ENCODE data around the gene RLN3.
"Not testable (repeated sequence)": the region's sequence is repeated elsewhere in the genome, so short reads cannot be mapped to it uniquely, and the experiment has no call there.

RLN3 gene

DNA sequence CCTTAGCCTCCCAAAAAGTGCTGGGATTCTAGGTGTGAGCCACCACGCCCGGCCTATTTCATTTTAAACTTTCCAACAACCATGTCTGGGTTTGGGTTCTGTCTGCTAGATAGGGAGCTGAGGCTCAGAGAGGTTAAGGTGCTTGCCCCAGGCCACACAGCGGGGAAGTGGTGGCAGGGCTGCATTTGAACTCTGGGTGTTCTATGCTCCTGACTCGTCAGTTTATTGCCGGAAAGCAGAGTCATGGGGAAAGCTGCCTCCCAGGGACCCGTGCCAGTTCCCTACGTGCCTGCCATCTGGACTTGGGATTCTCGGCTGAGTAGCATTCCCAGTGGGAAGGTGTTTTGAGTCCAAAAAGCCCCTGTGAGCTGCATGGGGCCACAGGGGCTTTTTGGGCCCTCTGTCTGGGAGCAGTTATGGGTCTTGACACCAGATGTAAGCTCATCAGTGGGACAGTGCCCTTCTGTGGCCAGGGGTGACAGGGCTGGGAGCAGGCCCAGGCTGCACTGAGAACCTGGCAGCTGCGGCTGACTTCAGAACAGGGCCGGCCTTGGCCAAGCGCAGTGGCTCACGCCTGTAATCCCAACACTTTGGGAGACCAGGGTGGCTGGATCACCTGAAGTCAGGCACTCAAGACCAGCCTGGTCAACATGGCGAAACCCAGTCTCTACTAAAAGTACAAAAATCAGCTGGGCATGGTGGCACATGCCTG, 32.8 kb upstream of the RLN3 start:
- DNase-seq (ENCODE audit: low read depth in 3 of 3), result no peak

DNA sequence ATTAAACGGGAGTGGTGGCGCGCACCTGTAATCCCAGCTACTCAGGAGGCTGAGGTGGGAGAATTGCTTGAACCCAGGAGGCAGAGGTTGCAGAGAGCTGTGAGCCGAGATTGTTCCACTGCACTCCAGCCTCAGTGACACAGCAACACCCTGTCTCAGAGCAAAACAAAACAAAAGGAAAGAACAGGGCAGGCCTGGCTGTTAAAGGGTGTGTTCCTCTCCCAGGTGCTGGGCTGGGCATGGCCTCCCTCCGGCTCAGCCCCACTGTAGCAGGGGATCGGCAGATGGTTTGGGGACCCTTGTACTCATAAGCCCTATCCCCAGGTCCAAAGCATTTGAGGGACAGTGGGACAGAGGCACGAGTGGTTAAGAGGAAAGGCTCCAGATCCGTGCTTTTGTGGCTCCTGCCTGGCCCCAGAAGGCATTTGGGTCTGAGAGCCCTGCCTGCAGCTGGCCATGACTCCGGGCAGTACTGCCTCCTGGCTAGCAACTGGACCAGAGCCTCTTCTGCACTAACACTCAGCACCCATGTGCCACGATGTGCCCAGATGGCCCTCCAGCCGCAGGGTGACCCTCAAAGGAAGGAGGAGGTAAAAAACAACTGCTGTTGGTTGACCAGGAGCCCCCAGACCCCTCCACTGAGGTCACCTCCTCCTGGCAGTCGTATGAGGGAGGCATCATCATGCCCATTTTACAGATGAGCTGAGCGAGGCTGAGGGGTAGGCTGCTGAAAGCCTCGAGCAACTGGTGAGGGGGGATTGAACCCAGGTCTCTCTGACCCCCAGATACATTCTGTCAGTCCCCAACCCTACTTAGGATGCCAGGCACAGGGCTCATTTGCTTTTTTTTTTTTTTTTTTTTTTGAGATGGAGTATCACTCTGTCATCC, 31.8 kb upstream of the RLN3 start:
- DNase-seq (ENCODE audit: low read depth in 3 of 3), result no peak

DNA sequence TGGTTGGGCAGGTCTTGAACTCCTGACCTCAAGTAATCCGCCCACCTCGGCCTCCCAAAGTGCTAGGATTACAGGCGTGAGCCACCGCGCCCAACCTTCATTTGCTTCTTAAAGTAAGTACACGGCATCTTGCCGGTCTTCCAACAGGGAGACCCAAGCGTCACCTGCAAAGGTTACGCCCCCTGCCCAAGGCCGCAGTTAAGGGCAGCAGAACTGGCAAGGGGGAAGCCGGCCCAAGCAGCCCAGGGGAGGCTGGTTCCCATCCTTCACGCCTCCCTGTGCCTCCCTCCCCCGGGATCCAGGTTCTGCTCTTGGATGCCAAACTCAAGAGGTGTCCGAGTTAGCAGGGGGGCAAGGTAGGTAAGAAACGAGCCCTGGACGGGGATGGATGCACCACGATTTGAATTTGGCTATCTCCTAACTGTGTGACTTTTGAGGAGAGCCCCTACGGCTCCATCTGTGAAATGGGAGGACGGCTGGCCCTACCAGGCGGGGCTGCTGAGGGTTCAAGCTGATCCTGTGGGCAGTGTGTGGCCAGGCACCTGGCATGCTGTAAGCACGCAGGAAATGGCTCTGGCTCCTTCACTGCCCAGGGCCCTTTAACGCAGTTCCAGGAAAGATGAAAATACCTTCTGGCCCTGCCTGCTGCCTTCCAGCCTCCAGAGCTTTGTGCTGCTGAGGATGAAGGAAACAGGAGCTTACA, 30.9 kb upstream of the RLN3 start:
- DNase-seq (ENCODE audit: low read depth in 3 of 3), result no peak

DNA sequence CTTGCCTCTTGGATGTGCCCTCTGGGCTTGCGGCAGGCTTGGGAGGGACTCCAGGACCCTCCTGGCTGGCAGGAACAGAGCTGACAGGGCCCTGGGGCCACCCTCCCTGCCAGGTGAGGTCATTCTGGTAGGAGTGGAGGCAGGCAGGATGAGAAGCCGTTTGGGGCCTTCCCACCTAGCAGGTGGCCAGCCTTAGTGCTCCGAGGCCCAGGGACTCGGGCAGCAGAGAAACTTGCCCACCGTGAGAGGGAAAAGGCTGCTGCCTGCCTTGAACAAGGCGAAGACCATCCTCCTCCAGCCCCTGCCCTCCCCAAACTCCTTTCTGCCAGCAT, 30.4 kb upstream of the RLN3 start:
- DNase-seq (ENCODE audit: low read depth in 3 of 3), result no peak

DNA sequence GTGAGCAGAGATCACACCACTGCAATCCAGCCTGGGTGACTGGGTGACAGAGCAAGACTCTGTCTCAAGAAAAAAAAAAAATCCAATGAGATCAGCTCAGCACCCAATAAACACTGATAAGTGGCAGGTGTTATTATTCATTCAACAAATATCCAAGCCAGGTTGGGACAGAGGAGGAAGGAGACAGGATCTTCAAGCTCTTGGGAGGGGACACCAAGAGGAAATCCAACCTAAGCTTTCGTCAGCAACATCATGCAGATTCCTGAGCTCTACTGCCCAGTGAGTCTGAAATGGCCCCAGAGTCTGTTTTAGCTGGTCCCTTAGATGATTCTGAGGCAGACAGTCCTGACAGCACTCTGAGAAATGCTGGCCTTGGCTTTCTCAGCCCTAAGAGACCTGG, 29.5 kb upstream of the RLN3 start:
- DNase-seq (ENCODE audit: low read depth in 3 of 3), result no peak

DNA sequence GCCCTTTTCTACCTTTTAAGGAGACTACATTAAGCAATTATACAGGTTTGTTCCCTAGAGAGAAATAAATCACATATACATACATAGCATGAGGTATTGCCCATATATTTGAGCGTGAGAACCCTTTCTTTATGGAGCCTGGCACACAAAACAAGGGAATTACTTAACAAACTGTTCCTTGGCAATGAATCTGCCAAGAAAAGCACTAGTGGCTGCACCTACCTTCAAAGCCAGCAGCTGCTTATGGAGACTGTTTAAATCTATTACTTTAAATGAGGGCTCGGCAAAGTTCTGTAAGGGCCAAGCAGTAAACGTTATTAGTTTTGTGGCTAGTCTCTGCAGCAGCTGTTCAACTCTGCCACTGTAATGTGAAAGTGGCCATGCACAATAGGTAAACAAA, 28.9 kb upstream of the RLN3 start:
- no peak for DNase-seq (ENCODE audit: low read depth in 3 of 3)

DNA sequence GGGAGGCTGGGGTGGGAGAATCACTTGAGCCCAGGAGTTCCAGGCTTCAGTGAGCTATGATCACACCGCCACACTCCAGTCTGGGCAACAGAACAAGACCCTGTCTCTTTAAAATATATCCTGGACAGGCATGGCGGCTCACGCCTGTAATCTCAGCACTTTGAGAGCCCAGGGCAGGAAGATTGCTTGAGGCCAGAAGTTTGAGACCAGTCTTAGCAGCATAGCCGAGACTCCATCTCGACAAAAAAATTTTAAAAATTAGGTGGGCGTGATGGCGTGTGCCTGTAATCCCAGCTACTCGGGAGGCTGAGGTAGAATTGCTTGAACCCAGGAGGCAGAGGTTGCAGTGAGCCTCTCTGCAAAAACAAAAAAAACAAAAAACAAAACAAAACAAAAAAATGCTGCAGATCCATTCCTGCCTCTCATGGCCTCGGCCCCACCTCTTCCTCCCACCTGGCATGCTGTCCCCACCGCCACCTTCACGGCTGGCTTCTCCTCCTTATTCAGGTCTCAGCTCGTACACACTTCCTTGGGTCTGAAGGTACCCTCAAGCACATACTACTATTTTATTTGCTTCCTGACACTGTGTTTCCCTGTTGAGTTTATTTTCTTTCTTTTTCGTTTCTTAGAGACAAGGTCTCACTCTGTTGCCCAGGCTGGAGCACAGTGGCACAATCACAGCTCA, 27.1 kb upstream of the RLN3 start:
- DNase-seq (ENCODE audit: low read depth in 3 of 3), result no peak

DNA sequence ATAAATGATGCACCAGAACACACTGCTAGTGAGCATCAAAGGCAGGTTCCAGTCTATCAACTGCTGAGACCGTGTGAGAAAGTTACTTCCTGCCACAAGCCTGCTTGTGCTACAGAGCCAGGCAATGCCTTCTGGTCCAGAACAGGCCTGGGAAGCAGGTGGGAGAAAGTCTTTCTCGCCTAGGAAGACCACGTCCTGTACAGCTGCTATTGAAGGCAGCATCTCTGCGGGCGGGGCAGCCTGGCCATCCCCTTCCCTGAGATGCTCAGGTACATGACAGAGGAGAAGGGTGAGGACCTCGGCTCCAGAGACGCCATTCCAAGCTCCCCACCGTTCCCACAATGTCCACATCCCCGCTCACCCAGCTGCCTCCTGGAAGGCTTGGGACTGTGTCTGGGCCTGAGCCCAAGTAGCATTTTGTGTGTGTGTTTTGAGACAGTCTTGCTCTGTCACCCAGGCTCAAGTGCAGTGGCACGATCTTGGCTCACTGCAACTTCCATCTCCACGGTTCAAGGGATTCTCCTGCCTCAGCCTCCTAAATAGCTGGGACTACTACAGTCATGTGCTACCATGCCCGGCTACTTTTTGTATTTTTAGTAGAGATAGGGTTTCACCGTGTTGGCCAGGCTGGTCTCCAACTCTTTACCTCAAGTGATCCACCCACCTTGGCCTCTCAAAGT, 25.2 kb upstream of the RLN3 start:
- DNase-seq (ENCODE audit: low read depth in 3 of 3), result no peak

DNA sequence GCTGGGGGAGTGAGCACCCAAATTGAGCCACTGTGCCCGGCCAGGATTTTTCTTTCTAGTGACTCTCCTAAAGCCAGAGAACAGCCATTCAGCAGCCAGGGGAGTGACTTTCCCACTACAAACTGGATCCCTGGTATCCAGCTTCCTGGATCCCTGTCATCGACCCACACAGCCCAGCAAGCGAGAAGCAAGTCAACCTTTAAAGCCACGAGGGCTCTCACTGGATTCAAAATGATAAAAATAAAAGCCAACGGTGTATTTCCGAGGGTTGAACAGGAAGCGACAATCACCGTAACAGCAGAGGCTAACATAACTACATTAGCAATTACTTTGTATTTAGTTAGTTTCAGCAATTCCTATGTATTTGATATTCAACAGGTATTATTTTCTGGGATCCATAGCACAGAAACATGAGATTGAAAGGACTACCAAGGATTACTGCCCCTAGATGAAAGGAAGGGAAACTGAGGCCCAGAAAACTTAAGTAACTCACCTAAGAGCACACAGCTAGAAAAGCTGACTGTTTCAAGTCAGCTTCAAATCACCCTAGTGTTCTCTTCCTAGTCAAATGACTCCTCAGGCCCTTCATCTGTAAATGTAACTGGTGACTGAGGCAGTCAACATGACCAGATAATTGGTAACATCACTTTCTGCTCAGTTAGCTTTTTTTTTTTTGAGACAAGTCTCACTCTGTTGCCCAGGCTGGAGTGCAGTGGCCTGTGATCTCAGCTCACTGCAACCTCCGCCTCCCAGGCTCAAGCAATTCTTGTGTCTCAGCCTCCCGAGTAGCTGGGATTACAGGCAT, 24.5 kb upstream of the RLN3 start:
- DNase-seq (ENCODE audit: low read depth in 3 of 3), result no peak

DNA sequence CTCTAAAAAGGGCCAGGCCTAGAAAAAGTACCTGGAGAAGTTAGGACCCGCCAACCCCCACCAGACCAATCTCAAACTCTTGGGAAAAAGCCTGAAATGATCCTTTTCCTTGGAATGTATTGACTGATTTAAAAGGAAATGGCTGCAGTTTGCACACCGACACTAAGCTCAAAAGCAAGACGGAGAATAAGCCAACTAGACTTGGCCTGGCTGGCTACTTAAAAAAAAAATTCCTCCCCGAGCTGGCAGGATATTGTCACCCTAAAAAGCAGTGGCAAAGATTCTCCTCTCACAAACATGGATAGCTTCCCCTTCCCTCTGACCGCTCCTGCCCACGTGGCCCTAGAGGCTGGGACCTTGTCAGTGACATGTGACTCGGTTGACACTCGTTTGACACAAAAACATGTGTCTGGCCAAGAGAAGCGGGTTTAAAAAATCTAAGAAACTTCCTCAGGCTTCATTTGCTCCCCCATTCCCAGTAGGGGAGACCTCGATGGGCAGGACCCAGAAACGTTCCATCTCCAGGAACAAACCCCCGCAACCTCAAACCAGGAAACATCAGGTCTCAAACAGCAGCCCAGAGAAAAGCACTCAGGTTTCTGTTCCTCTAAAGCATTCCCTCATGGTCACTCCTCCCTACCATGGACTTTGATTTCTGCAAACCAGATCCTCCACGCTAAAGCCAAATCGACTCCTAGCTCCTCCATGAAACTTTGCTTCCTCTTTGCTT, 23.2 kb upstream of the RLN3 start:
- DNase-seq (ENCODE audit: low read depth in 3 of 3), result no peak

DNA sequence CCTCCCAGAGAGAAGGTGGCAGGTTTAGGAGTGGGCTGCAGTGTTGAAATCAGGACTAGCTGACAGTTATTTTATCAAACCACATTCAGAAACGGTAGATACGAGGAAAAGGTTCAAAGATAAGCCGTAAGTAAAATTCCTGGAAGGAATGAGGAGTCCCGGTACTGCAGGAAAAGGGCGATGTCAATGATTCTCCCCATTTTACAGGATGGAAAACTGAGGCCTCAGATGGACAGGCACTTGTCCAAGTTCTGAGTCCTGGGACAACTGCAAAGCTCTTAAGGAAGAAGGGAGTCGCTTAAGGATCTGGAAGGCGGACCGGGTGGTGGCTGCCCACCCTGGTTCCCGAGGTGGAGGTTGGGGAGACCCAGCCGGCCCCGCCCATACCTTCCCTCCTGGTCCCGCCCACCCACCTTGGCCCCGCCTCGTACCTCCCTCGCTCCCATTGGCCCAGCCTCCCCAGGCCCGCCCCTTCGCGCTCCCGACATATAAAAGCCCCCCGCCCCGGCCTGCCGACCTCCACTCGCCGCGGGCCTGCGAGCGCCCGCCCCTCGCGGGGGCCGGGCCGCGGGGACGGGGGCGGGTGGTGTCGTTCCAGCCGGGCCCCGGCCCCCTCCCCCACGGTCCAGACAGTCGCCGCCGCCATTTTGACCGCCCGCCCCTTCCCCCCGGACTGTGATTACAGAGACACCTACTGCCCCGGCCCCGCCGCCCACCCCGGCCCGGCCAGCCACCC, 22.4 kb upstream of the RLN3 start:
- DNase-seq (ENCODE audit: low read depth in 3 of 3), result peak; percentile 85 to 94 (median 87)

DNA sequence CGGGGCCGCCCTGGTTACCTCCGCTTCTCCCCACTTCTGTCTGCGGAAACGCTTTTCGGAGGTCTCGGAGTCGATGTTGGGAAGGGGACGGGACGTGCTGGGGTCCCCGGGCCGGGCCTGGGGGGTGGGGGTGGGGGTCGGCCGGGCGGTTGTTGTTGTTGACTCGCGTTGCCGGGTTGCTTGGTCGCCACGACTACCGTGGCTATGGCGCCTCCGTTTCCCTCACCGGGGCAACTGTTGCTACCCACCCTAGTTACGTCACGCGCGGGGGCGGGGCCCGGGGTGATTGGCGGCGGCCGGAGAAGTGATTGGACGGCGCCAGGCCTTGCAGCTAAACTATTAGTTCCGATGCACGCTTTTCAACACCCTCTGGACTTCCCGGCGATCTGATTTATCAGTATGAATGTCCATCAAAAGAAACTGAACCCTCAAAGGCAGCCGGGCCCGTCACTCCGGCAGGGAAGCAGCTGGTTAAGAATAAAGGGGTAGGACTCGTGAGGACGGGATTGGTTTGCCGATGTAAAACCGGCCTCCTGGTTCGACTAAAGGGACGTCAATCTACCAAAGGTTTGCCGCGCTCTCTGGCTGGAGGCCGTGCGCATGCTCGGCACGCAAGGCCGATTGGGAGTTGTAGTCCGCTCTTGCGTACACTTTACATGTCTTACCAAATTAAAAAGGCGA, 21.7 kb upstream of the RLN3 start, which contains the start of gene RFX1:
Gene RFX1 (minus strand): TSS at position 236 of the 681 bp plus-strand sequence. CDS start 12,477 bp downstream, outside the sequence.
- DNase-seq (ENCODE audit: low read depth in 3 of 3), result peak; percentile 99 to 100 (median 100)

DNA sequence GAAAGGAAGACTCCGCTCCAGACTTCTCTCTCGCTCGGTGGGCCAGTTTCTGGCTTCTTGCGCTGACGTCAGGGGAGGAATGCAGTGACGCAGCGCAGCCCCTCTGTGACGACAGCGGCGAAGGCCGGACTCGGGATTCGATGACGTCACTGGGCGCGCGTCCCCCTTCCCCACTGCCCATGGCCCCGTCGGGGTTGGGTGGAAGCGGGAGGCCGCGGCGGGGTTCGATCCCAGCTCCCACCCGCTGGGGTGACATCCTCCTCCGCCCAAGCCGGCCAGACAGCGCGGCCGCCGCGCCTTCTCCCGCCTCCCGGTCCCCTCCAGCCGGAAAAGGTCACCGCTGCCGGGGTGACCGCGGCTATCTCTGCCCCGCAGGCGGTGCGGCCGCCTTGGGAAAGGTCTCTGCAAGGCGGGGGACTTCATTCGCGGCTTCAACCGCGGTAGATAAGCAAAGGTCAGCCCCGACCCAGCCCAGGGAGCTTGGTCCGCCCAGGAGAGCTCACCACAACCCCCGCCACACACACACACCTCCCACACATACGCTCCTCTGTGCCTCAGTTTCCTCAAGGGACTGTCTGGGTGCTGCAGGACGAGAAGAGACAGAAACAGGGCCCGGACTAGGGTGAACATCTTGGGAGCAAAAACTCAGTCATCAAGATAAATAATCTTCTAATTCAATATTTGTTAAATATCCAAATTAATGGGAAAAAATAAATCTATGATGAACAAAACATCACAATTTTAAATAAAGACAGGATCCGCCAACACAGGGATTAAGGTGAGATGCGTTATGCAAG, 21.0 kb upstream of the RLN3 start:
- DNase-seq (ENCODE audit: low read depth in 3 of 3), result peak in 2 of 3 donors; percentile 64 to 77

DNA sequence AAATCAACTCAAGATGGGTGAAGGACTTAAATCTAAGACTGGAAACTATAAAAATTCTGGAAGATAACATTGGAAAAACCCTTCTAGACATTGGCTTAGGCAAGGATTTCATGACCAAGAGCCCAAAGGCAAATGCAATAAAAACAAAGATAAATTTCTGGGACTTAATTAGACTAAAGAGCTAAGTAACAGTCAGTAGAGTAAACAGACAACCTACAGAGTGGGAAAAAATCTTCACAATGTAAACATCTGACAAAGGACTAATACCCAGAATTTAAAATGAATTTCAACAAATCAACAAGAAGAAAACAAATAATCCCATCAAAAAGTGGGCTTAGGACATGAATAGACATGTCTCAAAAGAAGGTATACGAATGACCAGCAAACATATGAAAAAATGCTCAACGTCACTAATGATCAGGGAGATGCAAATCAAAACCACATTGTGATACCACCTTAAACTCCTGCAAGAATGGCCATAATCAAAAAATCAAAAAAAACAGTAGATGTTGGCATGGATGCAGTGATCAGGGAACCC, 15.5 kb upstream of the RLN3 start:
- no peak for DNase-seq (ENCODE audit: low read depth in 3 of 3)

DNA sequence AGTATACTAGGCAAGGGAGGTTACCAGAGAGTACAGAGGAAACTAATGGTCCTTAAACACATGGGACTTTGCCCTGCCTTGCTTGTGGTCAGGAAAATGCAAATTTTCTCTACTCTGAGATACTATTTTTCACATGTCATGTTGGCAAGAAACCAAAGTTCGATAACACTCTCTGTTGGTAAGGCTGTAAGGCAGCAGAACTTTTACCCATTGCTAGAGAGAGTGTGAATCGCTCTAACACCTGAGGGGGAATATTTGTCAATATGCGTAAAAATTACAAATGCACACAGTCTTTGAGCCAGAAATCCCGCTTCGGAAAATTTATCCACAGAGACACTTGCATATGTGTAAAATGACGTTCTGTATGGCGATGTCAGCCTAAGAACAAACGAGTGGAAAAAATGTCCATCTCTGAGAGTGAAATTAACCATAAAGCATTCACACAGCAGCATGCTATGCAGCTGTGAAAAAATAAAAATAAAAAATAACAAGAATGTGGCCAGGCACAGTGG, 12.4 kb upstream of the RLN3 start:
- DNase-seq (ENCODE audit: low read depth in 3 of 3), result no peak

DNA sequence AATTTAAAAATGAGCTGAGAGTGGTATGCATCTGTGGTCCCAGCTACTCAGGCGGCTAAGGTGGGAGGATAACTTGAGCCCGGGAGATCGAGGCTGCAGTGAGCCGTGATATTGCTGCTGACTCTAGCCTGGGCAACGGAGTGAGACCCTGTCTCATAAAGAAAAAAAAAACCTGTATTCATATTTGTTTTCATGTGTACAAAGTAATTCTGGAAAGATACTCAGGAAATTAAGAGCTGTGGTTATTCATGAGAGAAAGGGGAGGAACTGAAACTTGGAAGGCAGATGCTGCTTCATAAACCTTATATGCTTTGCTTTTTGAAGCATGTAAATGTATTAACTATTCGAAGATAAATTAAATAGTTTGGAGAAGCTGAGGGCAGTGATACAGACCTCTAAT, 8.8 kb upstream of the RLN3 start:
- no peak for DNase-seq (ENCODE audit: low read depth in 3 of 3)

DNA sequence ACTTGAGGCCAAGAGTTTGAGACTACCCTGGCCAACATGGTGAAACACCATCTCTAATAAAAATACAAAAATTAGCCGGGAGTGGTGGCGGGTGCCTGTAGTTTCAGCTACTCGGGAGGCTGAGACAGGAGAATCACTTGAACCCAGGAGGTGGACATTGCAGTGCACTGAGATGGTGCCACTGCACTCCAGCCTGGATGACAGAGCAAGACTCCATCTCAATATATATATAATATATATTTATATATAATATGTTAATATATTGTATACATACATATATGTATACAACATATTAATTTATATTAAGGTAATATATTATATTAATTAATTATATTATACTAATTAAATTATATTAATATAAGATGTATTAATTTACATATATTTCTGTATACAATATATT, 8.2 kb upstream of the RLN3 start:
- not testable (repeated sequence) for DNase-seq (ENCODE audit: low read depth in 3 of 3)
